GM23338 (cell line): Measurements from ENCODE around the gene TRIM59. TPM values are rescaled to one million over a fixed set of nuclear protein-coding genes. Genes with fewer than 3 reads are reported as not detected.

Experiments used
- ATAC-seq: fragments of 200-7000 bp; cut with Tn5 transposase; 3 replicates; pipeline ENCODE4 v1.9.1; 2020
- DNase-seq: peaks from one replicate; pipeline ENCODE4 v3.0.0-alpha.2; 2015; ENCODE audit warnings: low spot score
- H2AFZ ChIP-seq: fragments of 200-600 bp; sonication (generic); 2 replicates; pipeline ENCODE4 v1.8.0; 2016; ENCODE audit warnings: antibody characterized with exemption, mild to moderate bottlenecking, moderate library complexity
- H3F3A ChIP-seq: fragments of 200-600 bp; sonication (generic); replicated peaks from 2 replicates; pipeline ENCODE4 v1.8.0; 2017; ENCODE audit warnings: antibody characterized with exemption, mixed run types, low read depth
- H3K27ac ChIP-seq: fragments of 200-600 bp; sonication (generic); 2 replicates; pipeline ENCODE4 v1.6.1; 2016; ENCODE audit warnings: low read depth
- H3K27me3 ChIP-seq: fragments of 200-600 bp; sonication (generic); 2 replicates; pipeline ENCODE4 v1.8.0; 2016; ENCODE audit warnings: mild to moderate bottlenecking, mixed run types, moderate library complexity; ENCODE audit not compliant: insufficient read depth
- H3K36me3 ChIP-seq: fragments of 200-600 bp; sonication (generic); 2 replicates; pipeline ENCODE4 v1.8.0; 2016; ENCODE audit warnings: mild to moderate bottlenecking; ENCODE audit not compliant: insufficient read depth
- H3K4me1 ChIP-seq: fragments of 200-600 bp; sonication (generic); 2 replicates; pipeline ENCODE4 v1.8.0; 2016; ENCODE audit warnings: mild to moderate bottlenecking, moderate library complexity; ENCODE audit not compliant: insufficient read depth
- H3K4me2 ChIP-seq: fragments of 200-600 bp; sonication (generic); 2 replicates; pipeline ENCODE4 v1.7.1; 2017; ENCODE audit warnings: mixed run types
- H3K4me3 ChIP-seq: fragments of 200-600 bp; sonication (generic); 2 replicates; pipeline ENCODE4 v1.6.1; 2016; ENCODE audit warnings: mixed run types
- H3K79me2 ChIP-seq: fragments of 200-600 bp; sonication (generic); replicated peaks from 2 replicates; pipeline ENCODE4 v1.8.0; 2017; ENCODE audit warnings: mild to moderate bottlenecking; ENCODE audit not compliant: insufficient read depth
- H3K9me2 ChIP-seq: fragments of 200-600 bp; sonication (generic); 2 replicates; pipeline ENCODE4 v1.8.0; 2017; ENCODE audit not compliant: insufficient read depth
- H4K20me1 ChIP-seq: fragments of 200-600 bp; sonication (generic); replicated peaks from 2 replicates; pipeline ENCODE4 v1.8.0; 2017; ENCODE audit warnings: mild to moderate bottlenecking; ENCODE audit not compliant: insufficient read depth
- H3K27ac Mint-ChIP-seq: 2 replicates; pipeline ENCODE4 v1.8.0; 2020; ENCODE audit warnings: inconsistent platforms, mild to moderate bottlenecking, moderate library complexity, mixed read lengths
- H3K27me3 Mint-ChIP-seq: 3 replicates; pipeline ENCODE4 v1.8.0; 2022; ENCODE audit warnings: low read depth, mild to moderate bottlenecking, moderate library complexity, mixed read lengths, inconsistent platforms; ENCODE audit not compliant: insufficient read depth, poor library complexity
- H3K36me3 Mint-ChIP-seq: 3 replicates; pipeline ENCODE4 v1.8.0; 2021; ENCODE audit warnings: low read depth, mild to moderate bottlenecking, inconsistent platforms, moderate library complexity, mixed read lengths
- H3K4me1 Mint-ChIP-seq: 3 replicates; pipeline ENCODE4 v1.8.0; 2020; ENCODE audit warnings: mild to moderate bottlenecking, inconsistent platforms, mixed read lengths
- H3K4me3 Mint-ChIP-seq: 3 replicates; pipeline ENCODE4 v1.8.0; 2021; ENCODE audit warnings: moderate library complexity, mild to moderate bottlenecking, inconsistent platforms, mixed read lengths
- H3K9me3 Mint-ChIP-seq: 3 replicates; pipeline ENCODE4 v1.8.0; 2020; ENCODE audit warnings: moderate library complexity, mild to moderate bottlenecking, inconsistent platforms, mixed read lengths
- CREB1 ChIP-seq: fragments of 250-450 bp; sonication (Bioruptor Pico); IDR thresholded peaks from 2 replicates; pipeline ENCODE4 v1.5.0; 2020; ENCODE audit warnings: low read depth, mild to moderate bottlenecking, moderate library complexity
- EZH2 ChIP-seq: fragments of 200-600 bp; sonication (generic); IDR thresholded peaks from one replicate; pipeline ENCODE4 v1.8.0; 2017; ENCODE audit warnings: antibody characterized with exemption, mild to moderate bottlenecking, low read depth; ENCODE audit not compliant: unreplicated experiment
- EZH2phosphoT487 ChIP-seq: fragments of 200-600 bp; sonication (generic); IDR thresholded peaks from one replicate; pipeline ENCODE4 v1.8.1; 2018; ENCODE audit warnings: antibody characterized with exemption; ENCODE audit not compliant: unreplicated experiment
- JUNB ChIP-seq: IDR thresholded peaks from one replicate; pipeline ENCODE4 v1.6.1; 2016; ENCODE audit warnings: antibody characterized with exemption; ENCODE audit not compliant: unreplicated experiment
- NANOG ChIP-seq: IDR thresholded peaks from 2 replicates; pipeline ENCODE4 v1.6.1; 2016; ENCODE audit warnings: antibody characterized with exemption, borderline replicate concordance
- POLR2AphosphoS5 ChIP-seq: IDR thresholded peaks from 2 replicates; pipeline ENCODE4 v1.6.1; 2016; ENCODE audit warnings: antibody characterized with exemption, low read depth
- REST ChIP-seq: IDR thresholded peaks from one replicate; pipeline ENCODE4 v1.6.1; 2018; ENCODE audit warnings: antibody characterized with exemption; ENCODE audit not compliant: unreplicated experiment
- STAT1 ChIP-seq: IDR thresholded peaks from one replicate; pipeline ENCODE4 v1.6.1; 2016; ENCODE audit warnings: antibody characterized with exemption; ENCODE audit not compliant: unreplicated experiment
- ZNF114 ChIP-seq: fragments of 250-450 bp; sonication (Bioruptor Pico); IDR thresholded peaks from 2 replicates; pipeline ENCODE4 v1.5.0; 2020; ENCODE audit warnings: mild to moderate bottlenecking, moderate library complexity
- ZNF331 ChIP-seq: fragments of 250-450 bp; sonication (Bioruptor Pico); IDR thresholded peaks from 2 replicates; pipeline ENCODE4 v1.5.0; 2020; ENCODE audit warnings: low read depth, mild to moderate bottlenecking, moderate library complexity
- polyA plus RNA-seq: library from polyadenylated mRNA; unstranded; fragments of >200 nt; fragmentation: Nextera tagmentation; extraction: Ambion mirVana; gene quantifications from 2 replicates; pipeline ENCODE4 v1.2.1, GENCODE V29; 2016
- total RNA-seq: library from RNA; depleted of rRNA; stranded (reverse); fragments of >200 nt; shearing (Covaris generic); gene quantifications from 2 replicates; pipeline ENCODE4 v1.2.3, GENCODE V29; 2014
- TF ChIP-seq, protein P1 (sequence below): IDR thresholded peaks from 2 replicates; pipeline ENCODE4 v1.6.1; 2016; ENCODE audit warnings: antibody characterized with exemption
- TF ChIP-seq, protein P2 (sequence below): fragments of 250-450 bp; sonication (Bioruptor Pico); IDR thresholded peaks from 2 replicates; pipeline ENCODE4 v1.5.0; 2020; ENCODE audit warnings: mild to moderate bottlenecking, moderate library complexity
- TF ChIP-seq, protein P3 (sequence below), 2 experiments: fragments of 200-600 bp in 1 of 2; sonication (generic) in 1 of 2; conservative IDR thresholded peaks; 2 replicates each; pipeline versions ENCODE4 v1.5.1 to v1.6.1; 2016 to 2017; ENCODE audit warnings: antibody characterized with exemption in 2 of 2, low read depth in 2 of 2, mild to moderate bottlenecking in 2 of 2, moderate library complexity in 1 of 2

TRIM59 gene
- total and polyA plus RNA-seq, 2 experiments from 2014 or later: 46.2 to 98.6 TPM

GRCh38 chr3:160490166-160490565, 40.6 kb upstream of the TRIM59 start:
- Mint-ChIP-seq H3K27me3 (no peaks in the 10 kb centered on the region), H3K36me3 (no peaks in the 10 kb centered on the region), H3K9me3 (no peaks in the 10 kb centered on the region), H3K4me1 (no peaks in the 10 kb centered on the region), H3K27ac (no peak overlapping the region), H3K4me3 (no peak overlapping the region)
- H3K4me2 ChIP-seq: no peak overlapping the region
- DNase-seq (no peak), ATAC-seq (no peak)
- no peaks in the 10 kb centered on the region for H3K36me3 ChIP-seq
- no peak overlapping the region for H2AFZ ChIP-seq
- H4K20me1 ChIP-seq: no peaks in the 10 kb centered on the region
- H3K4me1 ChIP-seq: no peaks in the 10 kb centered on the region
- H3K27me3 ChIP-seq: no peaks in the 10 kb centered on the region
- H3K4me3 ChIP-seq: no peak overlapping the region
- TF ChIP-seq ZNF331 (CRISPR knock-in tag) (no peak), CREB1 (CRISPR knock-in tag) (no peak), EZH2 (no peak), NANOG (no peak), STAT1 (no peak), EZH2phosphoT487 (no peak), ZNF114 (CRISPR knock-in tag) (no peak), POLR2AphosphoS5 (no peak), REST (no peak), JUNB (no peak)
- TF ChIP-seq, protein P1, sequence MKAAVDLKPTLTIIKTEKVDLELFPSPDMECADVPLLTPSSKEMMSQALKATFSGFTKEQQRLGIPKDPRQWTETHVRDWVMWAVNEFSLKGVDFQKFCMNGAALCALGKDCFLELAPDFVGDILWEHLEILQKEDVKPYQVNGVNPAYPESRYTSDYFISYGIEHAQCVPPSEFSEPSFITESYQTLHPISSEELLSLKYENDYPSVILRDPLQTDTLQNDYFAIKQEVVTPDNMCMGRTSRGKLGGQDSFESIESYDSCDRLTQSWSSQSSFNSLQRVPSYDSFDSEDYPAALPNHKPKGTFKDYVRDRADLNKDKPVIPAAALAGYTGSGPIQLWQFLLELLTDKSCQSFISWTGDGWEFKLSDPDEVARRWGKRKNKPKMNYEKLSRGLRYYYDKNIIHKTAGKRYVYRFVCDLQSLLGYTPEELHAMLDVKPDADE: no peak
- TF ChIP-seq, protein P2, sequence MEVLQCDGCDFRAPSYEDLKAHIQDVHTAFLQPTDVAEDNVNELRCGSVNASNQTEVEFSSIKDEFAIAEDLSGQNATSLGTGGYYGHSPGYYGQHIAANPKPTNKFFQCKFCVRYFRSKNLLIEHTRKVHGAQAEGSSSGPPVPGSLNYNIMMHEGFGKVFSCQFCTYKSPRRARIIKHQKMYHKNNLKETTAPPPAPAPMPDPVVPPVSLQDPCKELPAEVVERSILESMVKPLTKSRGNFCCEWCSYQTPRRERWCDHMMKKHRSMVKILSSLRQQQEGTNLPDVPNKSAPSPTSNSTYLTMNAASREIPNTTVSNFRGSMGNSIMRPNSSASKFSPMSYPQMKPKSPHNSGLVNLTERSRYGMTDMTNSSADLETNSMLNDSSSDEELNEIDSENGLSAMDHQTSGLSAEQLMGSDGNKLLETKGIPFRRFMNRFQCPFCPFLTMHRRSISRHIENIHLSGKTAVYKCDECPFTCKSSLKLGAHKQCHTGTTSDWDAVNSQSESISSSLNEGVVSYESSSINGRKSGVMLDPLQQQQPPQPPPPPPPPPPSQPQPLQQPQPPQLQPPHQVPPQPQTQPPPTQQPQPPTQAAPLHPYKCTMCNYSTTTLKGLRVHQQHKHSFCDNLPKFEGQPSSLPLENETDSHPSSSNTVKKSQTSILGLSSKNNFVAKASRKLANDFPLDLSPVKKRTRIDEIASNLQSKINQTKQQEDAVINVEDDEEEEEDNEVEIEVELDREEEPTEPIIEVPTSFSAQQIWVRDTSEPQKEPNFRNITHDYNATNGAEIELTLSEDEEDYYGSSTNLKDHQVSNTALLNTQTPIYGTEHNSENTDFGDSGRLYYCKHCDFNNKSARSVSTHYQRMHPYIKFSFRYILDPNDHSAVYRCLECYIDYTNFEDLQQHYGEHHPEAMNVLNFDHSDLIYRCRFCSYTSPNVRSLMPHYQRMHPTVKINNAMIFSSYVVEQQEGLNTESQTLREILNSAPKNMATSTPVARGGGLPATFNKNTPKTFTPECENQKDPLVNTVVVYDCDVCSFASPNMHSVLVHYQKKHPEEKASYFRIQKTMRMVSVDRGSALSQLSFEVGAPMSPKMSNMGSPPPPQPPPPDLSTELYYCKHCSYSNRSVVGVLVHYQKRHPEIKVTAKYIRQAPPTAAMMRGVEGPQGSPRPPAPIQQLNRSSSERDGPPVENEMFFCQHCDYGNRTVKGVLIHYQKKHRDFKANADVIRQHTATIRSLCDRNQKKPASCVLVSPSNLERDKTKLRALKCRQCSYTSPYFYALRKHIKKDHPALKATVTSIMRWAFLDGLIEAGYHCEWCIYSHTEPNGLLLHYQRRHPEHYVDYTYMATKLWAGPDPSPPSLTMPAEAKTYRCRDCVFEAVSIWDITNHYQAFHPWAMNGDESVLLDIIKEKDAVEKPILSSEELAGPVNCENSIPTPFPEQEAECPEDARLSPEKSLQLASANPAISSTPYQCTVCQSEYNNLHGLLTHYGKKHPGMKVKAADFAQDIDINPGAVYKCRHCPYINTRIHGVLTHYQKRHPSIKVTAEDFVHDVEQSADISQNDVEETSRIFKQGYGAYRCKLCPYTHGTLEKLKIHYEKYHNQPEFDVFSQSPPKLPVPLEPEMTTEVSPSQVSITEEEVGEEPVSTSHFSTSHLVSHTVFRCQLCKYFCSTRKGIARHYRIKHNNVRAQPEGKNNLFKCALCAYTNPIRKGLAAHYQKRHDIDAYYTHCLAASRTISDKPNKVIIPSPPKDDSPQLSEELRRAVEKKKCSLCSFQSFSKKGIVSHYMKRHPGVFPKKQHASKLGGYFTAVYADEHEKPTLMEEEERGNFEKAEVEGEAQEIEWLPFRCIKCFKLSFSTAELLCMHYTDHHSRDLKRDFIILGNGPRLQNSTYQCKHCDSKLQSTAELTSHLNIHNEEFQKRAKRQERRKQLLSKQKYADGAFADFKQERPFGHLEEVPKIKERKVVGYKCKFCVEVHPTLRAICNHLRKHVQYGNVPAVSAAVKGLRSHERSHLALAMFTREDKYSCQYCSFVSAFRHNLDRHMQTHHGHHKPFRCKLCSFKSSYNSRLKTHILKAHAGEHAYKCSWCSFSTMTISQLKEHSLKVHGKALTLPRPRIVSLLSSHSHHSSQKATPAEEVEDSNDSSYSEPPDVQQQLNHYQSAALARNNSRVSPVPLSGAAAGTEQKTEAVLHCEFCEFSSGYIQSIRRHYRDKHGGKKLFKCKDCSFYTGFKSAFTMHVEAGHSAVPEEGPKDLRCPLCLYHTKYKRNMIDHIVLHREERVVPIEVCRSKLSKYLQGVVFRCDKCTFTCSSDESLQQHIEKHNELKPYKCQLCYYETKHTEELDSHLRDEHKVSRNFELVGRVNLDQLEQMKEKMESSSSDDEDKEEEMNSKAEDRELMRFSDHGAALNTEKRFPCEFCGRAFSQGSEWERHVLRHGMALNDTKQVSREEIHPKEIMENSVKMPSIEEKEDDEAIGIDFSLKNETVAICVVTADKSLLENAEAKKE (CRISPR knock-in tag): no peak
- TF ChIP-seq, protein P3, sequence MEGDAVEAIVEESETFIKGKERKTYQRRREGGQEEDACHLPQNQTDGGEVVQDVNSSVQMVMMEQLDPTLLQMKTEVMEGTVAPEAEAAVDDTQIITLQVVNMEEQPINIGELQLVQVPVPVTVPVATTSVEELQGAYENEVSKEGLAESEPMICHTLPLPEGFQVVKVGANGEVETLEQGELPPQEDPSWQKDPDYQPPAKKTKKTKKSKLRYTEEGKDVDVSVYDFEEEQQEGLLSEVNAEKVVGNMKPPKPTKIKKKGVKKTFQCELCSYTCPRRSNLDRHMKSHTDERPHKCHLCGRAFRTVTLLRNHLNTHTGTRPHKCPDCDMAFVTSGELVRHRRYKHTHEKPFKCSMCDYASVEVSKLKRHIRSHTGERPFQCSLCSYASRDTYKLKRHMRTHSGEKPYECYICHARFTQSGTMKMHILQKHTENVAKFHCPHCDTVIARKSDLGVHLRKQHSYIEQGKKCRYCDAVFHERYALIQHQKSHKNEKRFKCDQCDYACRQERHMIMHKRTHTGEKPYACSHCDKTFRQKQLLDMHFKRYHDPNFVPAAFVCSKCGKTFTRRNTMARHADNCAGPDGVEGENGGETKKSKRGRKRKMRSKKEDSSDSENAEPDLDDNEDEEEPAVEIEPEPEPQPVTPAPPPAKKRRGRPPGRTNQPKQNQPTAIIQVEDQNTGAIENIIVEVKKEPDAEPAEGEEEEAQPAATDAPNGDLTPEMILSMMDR (conservative IDR thresholded peaks at IDR 0.05; ENCODE audit: low read depth in 2 of 2): no peak
- H3K79me2 ChIP-seq: no peaks in the 10 kb centered on the region
- no peaks in the 10 kb centered on the region for H3F3A ChIP-seq
- no peak overlapping the region for H3K27ac ChIP-seq
- no peaks in the 10 kb centered on the region; the same call in 1 of the 2 replicates for H3K9me2 ChIP-seq
